ENCODE results near the gene HTRA2. TPM values are rescaled to one million over a fixed set of nuclear protein-coding genes. Genes with fewer than 3 reads are reported as not detected.
"Not testable (repeated sequence)": the region's sequence is repeated elsewhere in the genome, so short reads cannot be mapped to it uniquely, and the experiment has no call there.

The HTRA2 gene
- total and polyA plus RNA-seq, 2 donors: 42.9 to 70.6 TPM

DNA sequence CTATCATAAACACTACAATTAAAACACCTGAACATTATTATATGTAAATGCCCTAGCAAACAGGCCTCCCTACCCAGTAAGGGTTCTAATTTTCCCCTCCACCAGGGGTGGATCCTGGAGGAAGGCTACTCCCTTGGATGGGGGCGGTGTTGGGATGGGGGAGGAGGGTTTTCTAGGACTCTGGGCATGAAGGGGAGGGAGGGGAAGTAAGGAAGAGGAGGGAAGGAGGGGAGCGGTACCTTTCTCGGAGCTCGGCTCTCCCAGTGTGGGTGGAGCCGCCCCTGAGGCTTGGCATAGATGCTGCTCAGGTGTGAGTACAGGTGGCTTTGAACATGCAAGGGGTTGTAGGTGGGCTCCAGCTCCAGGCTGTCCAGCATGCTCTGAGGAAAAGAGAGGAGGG is 30.2 kb downstream of the HTRA2 start:
- no peaks in the 10 kb centered on the region for H3K9me3 ChIP-seq (ENCODE audit: control insufficient read depth in 2 of 2, insufficient read depth in 1 of 2, low read length in 1 of 2)
- WGBS: 97% methylated on average over 5 of the region's 5 CpGs
- H3K36me3 ChIP-seq (ENCODE audit: control insufficient read depth in 2 of 2, insufficient read depth in 2 of 2, low read length in 1 of 2): peaks cover 2 to 3% of the 10 kb centered on the region in 2 donors
- H3K27ac ChIP-seq (ENCODE audit: low read depth in 1 of 2, low read length in 1 of 2): no peak overlapping the region
- H3K4me1 ChIP-seq (ENCODE audit: control insufficient read depth in 2 of 2, insufficient read depth in 2 of 2, low read length in 2 of 2): peaks cover 4 to 13% of the 10 kb centered on the region in 2 donors
- H3K4me3 ChIP-seq (ENCODE audit: low read length in 2 of 2): no peak overlapping the region
- peaks cover 0 to 29% of the 10 kb centered on the region in 2 donors for H3K27me3 ChIP-seq (ENCODE audit: control insufficient read depth in 2 of 2, insufficient read depth in 1 of 2, low read length in 1 of 2)
- DNase-seq (ENCODE audit: low read depth in 6 of 9, low spot score in 9 of 9): no peak

DNA sequence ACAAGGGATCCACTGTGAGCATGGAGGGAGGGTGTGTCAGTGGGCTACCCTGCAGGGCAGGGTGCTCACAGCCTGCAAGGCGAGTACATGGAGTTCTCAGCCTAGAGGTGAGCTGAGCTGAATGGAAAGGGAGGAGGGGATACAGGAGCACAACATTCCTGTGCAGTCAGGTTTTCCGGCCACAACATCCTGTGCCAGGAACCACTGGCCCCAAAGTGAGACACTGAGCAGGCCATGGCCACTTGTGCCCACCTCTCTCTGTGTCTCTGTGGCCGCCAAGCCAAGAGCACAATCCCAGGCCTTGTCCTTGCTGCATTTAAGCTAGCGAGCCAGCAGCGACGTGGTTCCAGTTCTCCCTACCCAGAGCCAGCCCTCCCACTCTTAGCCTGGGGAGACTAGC is 30.9 kb downstream of the HTRA2 start:
- peaks cover 0 to 6% of the 10 kb centered on the region in 2 donors for H3K4me1 ChIP-seq (ENCODE audit: control insufficient read depth in 2 of 2, insufficient read depth in 2 of 2, low read length in 2 of 2)
- WGBS: 83% methylated on average over 6 of the region's 6 CpGs
- peaks cover 0 to 22% of the 10 kb centered on the region in 2 donors for H3K27me3 ChIP-seq (ENCODE audit: control insufficient read depth in 2 of 2, insufficient read depth in 1 of 2, low read length in 1 of 2)
- H3K9me3 ChIP-seq (ENCODE audit: control insufficient read depth in 2 of 2, insufficient read depth in 1 of 2, low read length in 1 of 2): no peaks in the 10 kb centered on the region
- no peak for DNase-seq (ENCODE audit: low read depth in 6 of 9, low spot score in 9 of 9)
- no peak overlapping the region for H3K4me3 ChIP-seq (ENCODE audit: low read length in 2 of 2)
- no peak overlapping the region for H3K27ac ChIP-seq (ENCODE audit: low read depth in 1 of 2, low read length in 1 of 2)
- peaks cover 2 to 3% of the 10 kb centered on the region in 2 donors for H3K36me3 ChIP-seq (ENCODE audit: control insufficient read depth in 2 of 2, insufficient read depth in 2 of 2, low read length in 1 of 2)

DNA sequence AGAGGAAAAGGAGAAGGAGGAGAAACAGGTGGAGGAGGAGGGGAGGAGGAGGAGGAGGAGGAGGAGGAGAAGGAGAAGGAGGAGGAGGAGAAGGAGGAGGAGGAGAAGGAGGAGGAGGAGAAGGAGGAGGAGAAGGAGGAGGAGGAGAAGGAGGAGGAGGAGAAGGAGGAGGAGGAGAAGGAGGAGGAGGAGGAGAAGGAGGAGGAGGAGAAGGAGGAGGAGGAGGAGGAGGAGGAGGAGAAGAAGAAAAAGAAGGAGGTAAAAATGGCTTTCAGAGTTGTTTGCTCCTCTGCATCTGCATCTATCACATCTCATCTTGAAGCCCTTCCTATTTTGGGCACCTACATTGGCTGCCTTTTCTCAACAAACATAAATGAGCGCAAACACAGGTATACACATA is 31.3 kb downstream of the HTRA2 start:
- not testable (repeated sequence) for DNase-seq (ENCODE audit: low read depth in 6 of 9, low spot score in 9 of 9); H3K36me3 ChIP-seq (ENCODE audit: control insufficient read depth in 2 of 2, insufficient read depth in 2 of 2, low read length in 1 of 2); H3K9me3 ChIP-seq (ENCODE audit: control insufficient read depth in 2 of 2, insufficient read depth in 1 of 2, low read length in 1 of 2); H3K27ac ChIP-seq (ENCODE audit: low read depth in 1 of 2, low read length in 1 of 2); H3K4me1 ChIP-seq (ENCODE audit: control insufficient read depth in 2 of 2, insufficient read depth in 2 of 2, low read length in 2 of 2); H3K4me3 ChIP-seq (ENCODE audit: low read length in 2 of 2)
- peaks cover 0 to 18% of the 10 kb centered on the region in 2 donors for H3K27me3 ChIP-seq (ENCODE audit: control insufficient read depth in 2 of 2, insufficient read depth in 1 of 2, low read length in 1 of 2)
- WGBS: 100% methylated on average over 1 of the region's 1 CpG

DNA sequence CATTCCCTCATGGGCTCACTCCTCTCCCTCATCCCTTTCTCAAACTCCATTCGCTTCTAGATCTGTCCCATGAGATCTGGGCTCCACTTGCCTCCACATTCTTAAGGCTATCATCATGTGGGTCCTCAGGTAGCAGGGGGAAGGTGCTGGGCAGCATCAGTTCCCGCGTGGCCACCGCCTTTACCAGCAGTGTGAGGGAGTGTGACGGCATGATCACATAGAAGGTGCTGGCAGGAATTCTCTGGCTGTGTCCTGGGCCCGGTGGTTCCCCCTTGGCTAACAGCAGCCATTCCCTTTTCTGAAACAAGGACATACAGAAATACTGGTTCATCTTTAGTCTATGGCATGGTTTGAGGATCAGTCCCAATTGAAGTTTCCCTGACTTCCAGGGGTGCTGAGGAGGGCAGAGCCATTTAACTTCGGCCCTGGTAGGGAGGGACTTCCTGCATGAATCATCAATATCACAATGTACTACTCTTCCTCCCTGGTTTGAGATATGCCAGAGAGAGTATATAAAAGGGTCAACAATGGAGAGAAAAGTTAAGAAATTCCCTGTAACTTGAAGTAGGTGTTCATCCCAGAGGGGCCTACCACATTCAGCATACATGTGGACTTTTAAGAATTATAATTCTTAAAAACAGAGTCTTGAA is 32.5 kb downstream of the HTRA2 start:
- Histone ChIP-seq H3K4me3 (ENCODE audit: low read length in 2 of 2) (no peak overlapping the region), H3K36me3 (ENCODE audit: control insufficient read depth in 2 of 2, insufficient read depth in 2 of 2, low read length in 1 of 2) (no peaks in the 10 kb centered on the region), H3K27ac (ENCODE audit: low read depth in 1 of 2, low read length in 1 of 2) (no peak overlapping the region), H3K9me3 (ENCODE audit: control insufficient read depth in 2 of 2, insufficient read depth in 1 of 2, low read length in 1 of 2) (no peaks in the 10 kb centered on the region), H3K27me3 (ENCODE audit: control insufficient read depth in 2 of 2, insufficient read depth in 1 of 2, low read length in 1 of 2) (peaks cover 0 to 15% of the 10 kb centered on the region in 2 donors), H3K4me1 (ENCODE audit: control insufficient read depth in 2 of 2, insufficient read depth in 2 of 2, low read length in 2 of 2) (no peaks in the 10 kb centered on the region)
- DNase-seq (ENCODE audit: low read depth in 6 of 9, low spot score in 9 of 9): no peak
- WGBS: 91% methylated on average over 7 of the region's 7 CpGs

DNA sequence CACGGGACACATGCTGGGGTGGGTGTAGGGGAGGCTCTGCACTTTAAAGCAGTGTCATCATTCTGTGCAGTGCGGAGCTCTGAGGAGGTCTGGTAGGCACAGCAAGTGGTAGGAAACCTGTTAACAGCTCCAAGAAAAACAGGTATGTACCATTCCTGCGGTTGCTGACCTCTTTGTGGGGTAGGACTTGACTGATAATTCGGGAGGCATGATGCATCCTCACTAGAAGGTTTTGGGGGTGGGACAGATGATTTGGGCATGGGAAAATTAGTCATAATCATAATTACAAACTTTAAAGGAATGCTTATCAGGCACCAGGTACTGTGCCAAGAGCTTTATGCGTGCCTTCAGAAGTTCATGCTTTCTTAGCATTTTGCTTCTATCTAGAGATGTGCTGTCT is 34.5 kb downstream of the HTRA2 start:
- WGBS: 98% methylated on average over 5 of the region's 5 CpGs
- Histone ChIP-seq H3K27ac (ENCODE audit: low read depth in 1 of 2, low read length in 1 of 2) (no peak overlapping the region), H3K4me1 (ENCODE audit: control insufficient read depth in 2 of 2, insufficient read depth in 2 of 2, low read length in 2 of 2) (no peaks in the 10 kb centered on the region), H3K9me3 (ENCODE audit: control insufficient read depth in 2 of 2, insufficient read depth in 1 of 2, low read length in 1 of 2) (no peaks in the 10 kb centered on the region), H3K27me3 (ENCODE audit: control insufficient read depth in 2 of 2, insufficient read depth in 1 of 2, low read length in 1 of 2) (peaks cover 0 to 15% of the 10 kb centered on the region in 2 donors), H3K36me3 (ENCODE audit: control insufficient read depth in 2 of 2, insufficient read depth in 2 of 2, low read length in 1 of 2) (no peaks in the 10 kb centered on the region), H3K4me3 (ENCODE audit: low read length in 2 of 2) (no peak overlapping the region)
- no peak for DNase-seq (ENCODE audit: low read depth in 6 of 9, low spot score in 9 of 9)

DNA sequence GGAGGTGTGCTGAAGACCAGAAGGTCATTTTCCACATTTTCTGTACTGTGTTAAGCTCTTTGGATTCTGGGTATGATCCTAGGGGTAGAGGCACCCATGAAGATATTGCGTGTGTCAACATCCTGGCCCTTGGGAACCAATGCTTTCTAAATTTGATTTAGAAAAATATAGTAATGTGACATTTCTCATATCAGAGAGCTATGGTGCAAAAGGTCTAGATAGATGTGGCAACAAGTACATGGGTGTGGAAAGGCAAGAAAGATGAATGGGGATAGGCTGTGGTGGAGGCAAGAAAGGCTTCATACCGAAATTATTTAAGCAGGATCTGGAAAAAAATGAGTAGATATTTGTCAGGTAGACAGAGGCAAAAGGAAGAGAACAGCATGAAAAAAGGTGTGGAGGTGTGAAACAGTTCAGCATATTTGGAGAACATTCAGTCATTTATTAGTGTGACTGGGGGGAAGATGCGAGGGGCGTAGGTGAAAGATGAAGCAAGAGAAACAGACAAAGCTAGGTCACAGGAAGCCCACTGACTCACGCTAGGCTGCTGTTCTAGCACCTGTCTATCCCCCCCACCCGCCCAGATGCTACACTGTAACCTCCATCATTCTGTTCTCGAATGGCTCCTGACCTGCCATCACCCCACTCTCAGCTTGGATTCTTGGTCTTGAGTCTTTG is 36.5 kb downstream of the HTRA2 start:
- H3K9me3 ChIP-seq (ENCODE audit: control insufficient read depth in 2 of 2, insufficient read depth in 1 of 2, low read length in 1 of 2): no peaks in the 10 kb centered on the region

DNA sequence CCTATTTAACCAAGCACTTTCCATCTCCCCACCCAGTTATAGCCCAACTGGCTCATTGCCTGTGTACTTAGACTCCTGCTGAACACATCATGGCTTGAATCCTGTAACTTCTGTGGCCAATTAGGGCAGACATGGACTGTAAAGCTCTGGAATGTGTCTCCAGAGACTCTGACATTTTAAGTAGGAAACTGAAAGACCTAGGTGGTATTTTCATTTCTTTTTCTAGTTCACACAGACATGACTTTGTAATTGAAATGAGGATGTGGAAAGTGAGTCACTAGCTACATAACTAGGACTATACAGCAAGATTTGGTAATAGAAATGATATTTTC is 37.0 kb downstream of the HTRA2 start:
- no peaks in the 10 kb centered on the region for H3K9me3 ChIP-seq (ENCODE audit: control insufficient read depth in 2 of 2, insufficient read depth in 1 of 2, low read length in 1 of 2)
- H3K4me3 ChIP-seq (ENCODE audit: low read length in 2 of 2): no peak overlapping the region
- H3K4me1 ChIP-seq (ENCODE audit: control insufficient read depth in 2 of 2, insufficient read depth in 2 of 2, low read length in 2 of 2): no peaks in the 10 kb centered on the region
- H3K36me3 ChIP-seq (ENCODE audit: control insufficient read depth in 2 of 2, insufficient read depth in 2 of 2, low read length in 1 of 2): no peaks in the 10 kb centered on the region
- DNase-seq (ENCODE audit: low read depth in 6 of 9, low spot score in 9 of 9): no peak
- H3K27ac ChIP-seq (ENCODE audit: low read depth in 1 of 2, low read length in 1 of 2): no peak overlapping the region
- H3K27me3 ChIP-seq (ENCODE audit: control insufficient read depth in 2 of 2, insufficient read depth in 1 of 2, low read length in 1 of 2): peaks cover 0 to 4% of the 10 kb centered on the region in 2 donors

More for the DNA sequence above, 36.5 kb downstream of the HTRA2 start:
- H3K27ac ChIP-seq (ENCODE audit: low read depth in 1 of 2, low read length in 1 of 2): no peak overlapping the region
- H3K4me3 ChIP-seq (ENCODE audit: low read length in 2 of 2): no peak overlapping the region
- H3K36me3 ChIP-seq (ENCODE audit: control insufficient read depth in 2 of 2, insufficient read depth in 2 of 2, low read length in 1 of 2): no peaks in the 10 kb centered on the region
- DNase-seq (ENCODE audit: low read depth in 6 of 9, low spot score in 9 of 9): no peak
- peaks cover 0 to 7% of the 10 kb centered on the region in 2 donors for H3K27me3 ChIP-seq (ENCODE audit: control insufficient read depth in 2 of 2, insufficient read depth in 1 of 2, low read length in 1 of 2)
- 89% methylated on average over 7 of the region's 7 CpGs for WGBS
- H3K4me1 ChIP-seq (ENCODE audit: control insufficient read depth in 2 of 2, insufficient read depth in 2 of 2, low read length in 2 of 2): no peaks in the 10 kb centered on the region

DNA sequence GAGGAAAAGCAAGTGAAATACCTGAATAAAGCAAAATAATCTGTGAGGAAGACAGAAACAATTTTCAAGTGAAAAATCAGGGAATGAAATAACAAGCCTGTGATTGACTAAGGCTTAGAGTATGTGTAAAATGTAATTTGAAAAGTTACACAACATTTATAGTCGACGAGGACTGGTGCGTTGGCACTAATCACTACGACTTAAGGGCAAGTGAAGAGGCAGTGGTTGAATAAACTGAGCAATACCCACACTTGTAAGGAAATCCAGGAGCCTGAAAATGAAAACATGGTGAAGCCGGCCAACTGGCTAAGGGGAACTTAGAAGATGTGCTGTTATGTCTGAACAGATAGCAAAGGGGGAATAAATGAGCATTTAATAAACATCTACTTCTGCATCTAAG is 38.1 kb downstream of the HTRA2 start:
- Histone ChIP-seq H3K4me3 (ENCODE audit: low read length in 2 of 2) (no peak overlapping the region), H3K27me3 (ENCODE audit: control insufficient read depth in 2 of 2, insufficient read depth in 1 of 2, low read length in 1 of 2) (no peaks in the 10 kb centered on the region)
- no peak for DNase-seq (ENCODE audit: low read depth in 6 of 9, low spot score in 9 of 9)

DNA sequence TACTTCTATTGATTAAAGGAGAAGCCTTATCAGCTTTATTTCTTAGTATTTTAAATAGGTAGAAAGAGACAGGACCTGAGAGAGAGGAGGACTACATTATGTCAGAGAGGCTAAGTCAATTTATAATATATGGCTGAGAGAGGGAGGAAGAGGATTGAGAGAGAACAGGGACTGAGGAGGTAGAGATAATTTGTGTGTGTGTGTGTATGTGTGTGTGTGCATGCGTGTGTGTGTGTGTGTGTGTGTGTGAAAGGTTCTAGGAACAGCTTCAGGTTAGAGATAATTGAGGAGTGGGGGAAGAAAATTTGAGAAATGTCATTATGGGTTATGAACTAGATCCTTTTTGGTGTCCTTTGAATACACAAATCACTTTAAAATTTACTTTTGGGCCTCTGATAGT is 40.0 kb downstream of the HTRA2 start:
- Histone ChIP-seq H3K27me3 (ENCODE audit: control insufficient read depth in 2 of 2, insufficient read depth in 1 of 2, low read length in 1 of 2) (no peaks in the 10 kb centered on the region), H3K27ac (ENCODE audit: low read depth in 1 of 2, low read length in 1 of 2) (no peak overlapping the region), H3K9me3 (ENCODE audit: control insufficient read depth in 2 of 2, insufficient read depth in 1 of 2, low read length in 1 of 2) (no peaks in the 10 kb centered on the region), H3K4me3 (ENCODE audit: low read length in 2 of 2) (no peak overlapping the region), H3K4me1 (ENCODE audit: control insufficient read depth in 2 of 2, insufficient read depth in 2 of 2, low read length in 2 of 2) (no peaks in the 10 kb centered on the region), H3K36me3 (ENCODE audit: control insufficient read depth in 2 of 2, insufficient read depth in 2 of 2, low read length in 1 of 2) (no peaks in the 10 kb centered on the region)
- 93% methylated on average over 1 of the region's 1 CpG for WGBS
- no peak for DNase-seq (ENCODE audit: low read depth in 6 of 9, low spot score in 9 of 9)

More for the DNA sequence above, 38.1 kb downstream of the HTRA2 start:
- 93% methylated on average over 5 of the region's 5 CpGs for WGBS
- Histone ChIP-seq H3K36me3 (ENCODE audit: control insufficient read depth in 2 of 2, insufficient read depth in 2 of 2, low read length in 1 of 2) (no peaks in the 10 kb centered on the region), H3K27ac (ENCODE audit: low read depth in 1 of 2, low read length in 1 of 2) (no peak overlapping the region), H3K4me1 (ENCODE audit: control insufficient read depth in 2 of 2, insufficient read depth in 2 of 2, low read length in 2 of 2) (no peaks in the 10 kb centered on the region), H3K9me3 (ENCODE audit: control insufficient read depth in 2 of 2, insufficient read depth in 1 of 2, low read length in 1 of 2) (no peaks in the 10 kb centered on the region)
